Upper lobe of right lung (tissue), 1 donor: ENCODE measurements around the gene RPS6KC1. TPM values are rescaled to one million over a fixed set of nuclear protein-coding genes. Genes with fewer than 3 reads are reported as not detected.
"Not testable (repeated sequence)": the region's sequence is repeated elsewhere in the genome, so short reads cannot be mapped to it uniquely, and the experiment has no call there.

Experiments
- ATAC-seq: fragments of 200-7000 bp; cut with Tn5 transposase; one replicate; pipeline ENCODE4 v1.9.1; 2020; ENCODE audit warnings: mild to moderate bottlenecking, moderate library complexity
- DNase-seq: peaks from one replicate; pipeline ENCODE4 v3.0.0-alpha.2; 2020
- H3K27ac ChIP-seq: fragments of 200-600 bp; one replicate; pipeline ENCODE4 v1.8.0; 2022
- H3K27me3 ChIP-seq: fragments of 200-600 bp; one replicate; pipeline ENCODE4 v1.8.0; 2022; ENCODE audit warnings: mild to moderate bottlenecking
- H3K36me3 ChIP-seq: fragments of 200-600 bp; one replicate; pipeline ENCODE4 v1.8.0; 2022
- H3K4me1 ChIP-seq: fragments of 200-600 bp; one replicate; pipeline ENCODE4 v1.8.0; 2022
- H3K4me3 ChIP-seq: fragments of 200-600 bp; one replicate; pipeline ENCODE4 v1.8.0; 2022; ENCODE audit warnings: mild to moderate bottlenecking
- H3K9me3 ChIP-seq: fragments of 200-600 bp; one replicate; pipeline ENCODE4 v1.8.0; 2022
- CTCF ChIP-seq: fragments of 200-600 bp; IDR thresholded peaks from one replicate; pipeline ENCODE4 v1.8.0; 2022; ENCODE audit warnings: antibody characterized with exemption
- intact Hi-C: fragments of 100-400 bp; cut with DNase I; formaldehyde crosslinking; loops from one replicate; pipeline ENCODE4 v1.11.0; 2022
- total RNA-seq: library from RNA; stranded (reverse); fragmentation: NEBNext Ultra II Directional; extraction: Animal tissue kit (Norgen Biotek cat#: 25700); gene quantifications from one replicate; pipeline ENCODE4 v1.2.1, GENCODE V29; 2021
- donor health status: DM: no; HTN: yes; CAD: no; lungs with severe emphysema.

The RPS6KC1 gene
- total RNA-seq, 1 donor from 2014 or later, result 15.1 TPM

GRCh38 chr1:213186168-213186567 lies 135.1 kb downstream of the RPS6KC1 start:
- no peak for ATAC-seq
- no peaks in the 10 kb centered on the region for H3K27me3 ChIP-seq
- DNase-seq, result no peak
- peaks cover 5% of the 10 kb centered on the region for H3K36me3 ChIP-seq
- intact Hi-C loops, result no loop called here
- TF ChIP-seq CTCF, result no peak
- H3K9me3 ChIP-seq, result peaks cover 10% of the 10 kb centered on the region
- H3K4me3 ChIP-seq, result no peak overlapping the region
- no peak overlapping the region for H3K27ac ChIP-seq
- H3K4me1 ChIP-seq, result no peaks in the 10 kb centered on the region

- Histone ChIP-seq H3K27ac (no peak overlapping the region), H3K4me1 (no peaks in the 10 kb centered on the region), H3K27me3 (no peaks in the 10 kb centered on the region), H3K9me3 (peaks cover 6% of the 10 kb centered on the region), H3K36me3 (no peaks in the 10 kb centered on the region), H3K4me3 (no peak overlapping the region)
- intact Hi-C loops, result no loop called here
- DNase-seq (no peak), ATAC-seq (no peak)
- TF ChIP-seq CTCF, result no peak
Measured at GRCh38 chr1:213192026-213192425, 141.0 kb downstream of the RPS6KC1 start.

GRCh38 chr1:213194383-213194782 lies 143.3 kb downstream of the RPS6KC1 start:
- H3K9me3 ChIP-seq, result peaks cover 17% of the 10 kb centered on the region
- TF ChIP-seq CTCF, result no peak
- ATAC-seq (no peak), DNase-seq (no peak)
- H3K36me3 ChIP-seq, result peaks cover 3% of the 10 kb centered on the region
- H3K27me3 ChIP-seq, result no peaks in the 10 kb centered on the region
- no peak overlapping the region for H3K27ac ChIP-seq
- no peak overlapping the region for H3K4me3 ChIP-seq
- H3K4me1 ChIP-seq, result no peaks in the 10 kb centered on the region
- intact Hi-C loops, result no loop called here

- no peak for TF ChIP-seq CTCF
- ATAC-seq (no peak), DNase-seq (no peak)
- Histone ChIP-seq H3K36me3 (peaks cover 3% of the 10 kb centered on the region), H3K4me1 (no peaks in the 10 kb centered on the region), H3K9me3 (peaks cover 17% of the 10 kb centered on the region), H3K27ac (no peak overlapping the region), H3K4me3 (no peak overlapping the region), H3K27me3 (no peaks in the 10 kb centered on the region)
- intact Hi-C loops, result no loop called here
Measured at GRCh38 chr1:213194855-213195254, 143.8 kb downstream of the RPS6KC1 start.

- intact Hi-C loops, ATAC-seq, H3K4me1 ChIP-seq, H3K36me3 ChIP-seq, H3K4me3 ChIP-seq, H3K27ac ChIP-seq, DNase-seq, H3K27me3 ChIP-seq: not testable (repeated sequence)
- peaks cover 11% of the 10 kb centered on the region for H3K9me3 ChIP-seq
Measured at GRCh38 chr1:213196328-213197054, 145.4 kb downstream of the RPS6KC1 start.

GRCh38 chr1:213200630-213201029 lies 149.6 kb downstream of the RPS6KC1 start:
- ATAC-seq (no peak), DNase-seq (no peak)
- TF ChIP-seq CTCF, result no peak
- H3K4me1 ChIP-seq, result no peaks in the 10 kb centered on the region
- H3K27ac ChIP-seq, result no peak overlapping the region
- intact Hi-C loops, result no loop called here
- H3K4me3 ChIP-seq, result no peak overlapping the region
- no peaks in the 10 kb centered on the region for H3K27me3 ChIP-seq
- peaks cover 6% of the 10 kb centered on the region for H3K36me3 ChIP-seq
- H3K9me3 ChIP-seq, result peaks cover 11% of the 10 kb centered on the region
